H1 (cell line): ENCODE data around the gene CCDC157. TPM values are rescaled to one million over a fixed set of nuclear protein-coding genes. Genes with fewer than 3 reads are reported as not detected.

ENCODE experiments used
- CTCF ChIA-PET: fragments of 300-600 bp; sonication (Branson Sonifier 250); formaldehyde crosslinking; loops from one replicate; lab custom pipeline; 2021; ENCODE audit not compliant: partially characterized antibody; lab: Charles Lee
- POLR2A ChIA-PET: fragments of 300-600 bp; sonication (Branson Sonifier 250); formaldehyde crosslinking; loops from one replicate; lab custom pipeline; 2021; ENCODE audit warnings: inconsistent platforms; ENCODE audit not compliant: partially characterized antibody; lab: Charles Lee
- DNase-seq, 2 experiments: peaks; one replicate each; pipeline versions ENCODE4 v3.0.0 to v3.0.0-alpha.2; 2010 to 2022; ENCODE audit warnings: low spot score in 2 of 2, low read depth in 1 of 2, mixed read lengths in 1 of 2
- FAIRE-seq: peaks from 2 replicates; lab custom pipeline; 2011; peaks lifted over from hg19 to GRCh38; lab: Jason Lieb, UNC
- H2AFZ ChIP-seq: 2 replicates; pipeline ENCODE4 v1.8.1; 2012; ENCODE audit warnings: low read length, inconsistent platforms
- H2AK5ac ChIP-seq: 2 replicates; pipeline ENCODE4 v1.6.1; 2013; ENCODE audit warnings: low read depth, low read length
- H2BK120ac ChIP-seq: replicated peaks from 2 replicates; pipeline ENCODE3; 2013; ENCODE audit warnings: low read depth, low read length, inconsistent platforms
- H2BK12ac ChIP-seq: 2 replicates; pipeline ENCODE4 v1.6.1; 2013; ENCODE audit warnings: low read depth, low read length
- H2BK15ac ChIP-seq: 2 replicates; pipeline ENCODE4 v1.6.1; 2013; ENCODE audit warnings: low read length
- H2BK20ac ChIP-seq: 2 replicates; pipeline ENCODE4 v1.6.1; 2013; ENCODE audit warnings: low read length
- H2BK5ac ChIP-seq: 2 replicates; pipeline ENCODE4 v1.6.1; 2013; ENCODE audit warnings: low read depth, low read length
- H3K14ac ChIP-seq: 2 replicates; pipeline ENCODE4 v1.6.1; 2013; ENCODE audit warnings: inconsistent platforms; ENCODE audit not compliant: insufficient read length
- H3K18ac ChIP-seq: 2 replicates; pipeline ENCODE4 v1.6.1; 2013; ENCODE audit warnings: low read length; ENCODE audit errors: extremely low read depth
- H3K23ac ChIP-seq: 2 replicates; pipeline ENCODE4 v1.6.1; 2013; ENCODE audit warnings: inconsistent platforms; ENCODE audit not compliant: insufficient read length
- H3K23me2 ChIP-seq: 2 replicates; pipeline ENCODE4 v1.6.1; 2013; ENCODE audit warnings: low read depth, low read length
- H3K27ac ChIP-seq: 2 replicates; pipeline ENCODE4 v1.6.1; 2011; ENCODE audit warnings: low read depth, low read length, inconsistent platforms
- H3K27me3 ChIP-seq, 4 experiments: replicated peaks in 1 of 4; 1 replicate in 1 of 4; 2 replicates in 3 of 4; pipeline versions ENCODE4 v1.6.1 to v1.8.1; 2011 to 2013; ENCODE audit warnings: low read length in 3 of 4, mild to moderate bottlenecking in 3 of 4, inconsistent platforms in 2 of 4, mixed read lengths in 2 of 4, moderate library complexity in 1 of 4; ENCODE audit not compliant: control insufficient read depth in 3 of 4, insufficient read depth in 3 of 4; ENCODE audit errors: extremely low read depth in 1 of 4
- H3K36me3 ChIP-seq, 4 experiments: 2 replicates each; pipeline versions ENCODE4 v1.6.1 to v1.8.1; 2011 to 2013; ENCODE audit warnings: mild to moderate bottlenecking in 4 of 4, low read length in 3 of 4, moderate library complexity in 2 of 4, control low read depth in 1 of 4, inconsistent platforms in 1 of 4; ENCODE audit not compliant: insufficient read depth in 4 of 4, control insufficient read depth in 2 of 4
- H3K4ac ChIP-seq: replicated peaks from 2 replicates; pipeline ENCODE3; 2013; ENCODE audit warnings: low read length, low read depth, mixed read lengths, inconsistent platforms; ENCODE audit not compliant: insufficient read length
- H3K4me1 ChIP-seq, 4 experiments: replicated peaks in 1 of 4; 1 replicate in 1 of 4; 2 replicates in 3 of 4; pipeline versions ENCODE4 v1.6.1 to v1.8.1; 2011 to 2013; ENCODE audit warnings: low read length in 3 of 4, inconsistent platforms in 2 of 4, mixed read lengths in 1 of 4; ENCODE audit not compliant: insufficient read depth in 4 of 4, control insufficient read depth in 3 of 4
- H3K4me2 ChIP-seq, 2 experiments: 2 replicates each; pipeline versions ENCODE4 v1.6.1 to v1.8.1; 2011 to 2013; ENCODE audit warnings: low read depth in 2 of 2, low read length in 2 of 2, control low read depth in 1 of 2, inconsistent platforms in 1 of 2, mild to moderate bottlenecking in 1 of 2; ENCODE audit not compliant: insufficient read depth in 1 of 2
- H3K4me3 ChIP-seq, 4 experiments: fragments of 200-600, 300-600 bp in 1 of 4; sonication (generic), shearing (Covaris generic), sonication (Bioruptor Twin) in 1 of 4; 2 replicates each; pipeline versions ENCODE4 v1.5.1 to v1.8.1; 2011 to 2016; ENCODE audit warnings: low read length in 4 of 4, low read depth in 3 of 4, control low read depth in 2 of 4, inconsistent platforms in 2 of 4, mild to moderate bottlenecking in 2 of 4, mixed read lengths in 1 of 4, moderate library complexity in 1 of 4; ENCODE audit not compliant: insufficient read depth in 2 of 4; ENCODE audit errors: extremely low read depth in 1 of 4
- H3K56ac ChIP-seq: replicated peaks from 2 replicates; pipeline ENCODE3; 2013; ENCODE audit warnings: low read depth, mild to moderate bottlenecking, mixed read lengths, low read length, inconsistent platforms; ENCODE audit not compliant: insufficient read length
- H3K79me1 ChIP-seq: 2 replicates; pipeline ENCODE4 v1.6.1; 2013; ENCODE audit warnings: low read depth, low read length, control low read depth
- H3K79me2 ChIP-seq, 2 experiments: 2 replicates each; pipeline versions ENCODE4 v1.6.1 to v1.8.1; 2012 to 2013; ENCODE audit warnings: low read length in 2 of 2, mild to moderate bottlenecking in 2 of 2, inconsistent platforms in 1 of 2; ENCODE audit not compliant: insufficient read depth in 2 of 2, control insufficient read depth in 1 of 2
- H3K9ac ChIP-seq, 4 experiments: replicated peaks in 1 of 4; 1 replicate in 1 of 4; 2 replicates in 3 of 4; pipeline versions ENCODE4 v1.6.1 to v1.8.1; 2011 to 2013; ENCODE audit warnings: low read depth in 3 of 4, low read length in 3 of 4, control low read depth in 2 of 4, mild to moderate bottlenecking in 2 of 4, moderate library complexity in 2 of 4, inconsistent platforms in 1 of 4; ENCODE audit errors: extremely low read depth in 1 of 4
- H3K9me3 ChIP-seq, 2 experiments: 2 replicates each; pipeline versions ENCODE4 v1.6.1 to v1.8.1; 2012 to 2013; ENCODE audit warnings: mild to moderate bottlenecking in 2 of 2, moderate library complexity in 2 of 2, control low read depth in 1 of 2, inconsistent platforms in 1 of 2, low read depth in 1 of 2, low read length in 1 of 2, mixed read lengths in 1 of 2; ENCODE audit not compliant: insufficient read depth in 2 of 2
- H4K20me1 ChIP-seq, 2 experiments: replicated peaks in 1 of 2; 2 replicates each; pipeline versions ENCODE3 to v1.8.1; 2011 to 2013; ENCODE audit warnings: inconsistent platforms in 2 of 2, low read length in 2 of 2, mild to moderate bottlenecking in 1 of 2; ENCODE audit not compliant: insufficient read depth in 2 of 2, control insufficient read depth in 1 of 2
- H4K5ac ChIP-seq: 2 replicates; pipeline ENCODE4 v1.6.1; 2013; ENCODE audit warnings: low read length, low read depth, mixed read lengths, inconsistent platforms; ENCODE audit not compliant: insufficient read length
- H4K8ac ChIP-seq: 2 replicates; pipeline ENCODE4 v1.8.0; 2013; ENCODE audit warnings: mild to moderate bottlenecking, moderate library complexity, low read length, inconsistent platforms; ENCODE audit not compliant: insufficient read depth; ENCODE audit errors: extremely low read depth
- H4K91ac ChIP-seq: replicated peaks from 2 replicates; pipeline ENCODE3; 2013; ENCODE audit warnings: low read length, mixed read lengths, inconsistent platforms; ENCODE audit not compliant: insufficient read length
- CHD1 ChIP-seq: IDR thresholded peaks from 2 replicates; pipeline ENCODE4 v1.6.1; 2012; ENCODE audit warnings: low read depth, low read length, improper control_type of control experiment
- KDM1A ChIP-seq: fragments of 200-600, 300-600 bp; sonication (generic); IDR thresholded peaks from 2 replicates; pipeline ENCODE4 v1.7.1; 2016; ENCODE audit warnings: mild to moderate bottlenecking, low read length, borderline replicate concordance
- SP4 ChIP-seq: IDR thresholded peaks from 2 replicates; pipeline ENCODE4 v1.6.1; 2012; ENCODE audit warnings: low read length, inconsistent platforms
- WGBS, 2 experiments: shearing (Covaris generic) in 1 of 2; methylation state at CpG; one replicate each; pipeline versions ENCODE4 v1.1.6 to v1.1.7; 2013 to 2015; ENCODE audit warnings: low lambda C conversion rate in 2 of 2, mixed read lengths in 2 of 2, inconsistent platforms in 1 of 2, low coverage in 1 of 2, missing lambda C conversion rate in 1 of 2; ENCODE audit not compliant: insufficient replicate concordance in 2 of 2, insufficient coverage in 1 of 2, insufficient read length in 1 of 2; ENCODE audit errors: extremely low coverage in 1 of 2, missing lambda C conversion rate in 1 of 2; 5-methylcytosine and 5-hydroxymethylcytosine counted together
- polyA plus RNA-seq, 7 experiments: library from polyadenylated mRNA; depleted of rRNA in 3 of 7; stranded (reverse) in 5 of 7; unstranded in 2 of 7; fragments of >200 nt in 5 of 7; fragments of 200-250 nt in 2 of 7; gene quantifications; 1 replicate in 5 of 7; 2 replicates in 1 of 7; 4 replicates in 1 of 7; pipeline versions ENCODE4 v1.2.1 to v1.2.3, GENCODE V29; 2011 to 2013; ENCODE audit warnings: missing spikeins in 2 of 7, mixed read lengths in 2 of 7
- total RNA-seq: library from RNA; stranded (reverse); fragmentation: NEBNext Ultra II Directional; extraction: Animal tissue kit (Norgen Biotek cat#: 25700); gene quantifications from 2 replicates; pipeline ENCODE4 v1.2.1, GENCODE V29; 2021
- TF ChIP-seq, protein P1 (sequence below), 3 experiments: IDR thresholded peaks; 1 replicate in 2 of 3; 2 replicates in 1 of 3; pipeline versions ENCODE4 v1.5.1 to v1.6.1; 2011; ENCODE audit warnings: low read length in 3 of 3, mild to moderate bottlenecking in 3 of 3, inconsistent platforms in 2 of 3, low read depth in 1 of 3, moderate library complexity in 1 of 3; ENCODE audit not compliant: insufficient read depth in 1 of 3; ENCODE audit errors: control extremely low read depth in 1 of 3

CCDC157 gene
- total and polyA plus RNA-seq, 2 of the 8 experiments (the other 6 are each of a cell fraction or from before 2014, with no cell fraction given) = 4.1 to 8.4 TPM

DNA sequence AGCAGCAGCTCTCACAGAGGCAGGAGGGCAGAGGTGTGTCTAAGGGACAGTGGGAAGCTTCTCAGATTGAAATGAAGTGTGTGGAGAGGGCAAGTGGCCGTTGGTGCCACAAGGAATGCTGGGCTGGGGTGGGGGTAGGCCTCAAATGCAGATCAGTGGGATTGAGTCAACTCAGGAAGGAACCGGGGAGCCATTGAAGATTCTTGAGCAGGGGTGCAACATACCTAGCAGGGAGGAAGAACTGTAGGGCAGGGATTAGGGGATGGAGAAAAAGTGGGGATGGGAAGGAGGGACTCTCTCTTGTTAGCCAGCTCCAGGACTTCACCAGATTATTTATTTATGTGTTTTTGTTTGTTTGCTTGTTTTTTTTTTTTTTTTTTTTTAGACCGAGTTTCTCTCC, 37.1 kb downstream of the CCDC157 start:
- H3K14ac ChIP-seq = no peak overlapping the region
- H2BK15ac ChIP-seq = no peak overlapping the region
- H3K79me1 ChIP-seq = no peaks in the 10 kb centered on the region
- H2BK20ac ChIP-seq = no peak overlapping the region
- H2AFZ ChIP-seq = no peak overlapping the region
- peaks cover 0 to 5% of the 10 kb centered on the region in 2 experiments for H4K20me1 ChIP-seq
- peaks cover 2 to 16% (median 9%) of the 10 kb centered on the region in 4 experiments for H3K4me1 ChIP-seq
- CTCF ChIA-PET = interaction anchor here (1.4 to 12.0 kb wide), 2 partner anchors 13 to 33 kb away, joined by 3 to 164 read pairs; partner anchors contain the start of gene MTFP1
- no peak overlapping the region for H3K27ac ChIP-seq
- peaks cover 9% of the 10 kb centered on the region in 2 experiments for H3K9me3 ChIP-seq
- H2AK5ac ChIP-seq = no peak overlapping the region
- no peak overlapping the region for H3K4me2 ChIP-seq
- no peaks in the 10 kb centered on the region for H3K36me3 ChIP-seq
- H2BK5ac ChIP-seq = no peak overlapping the region
- POLR2A ChIA-PET = interaction anchor here (1.3 kb wide), 2 partner anchors 8 to 14 kb away, joined by 3 to 4 read pairs; no protein-coding TSS in a partner anchor
- H4K8ac ChIP-seq = no peak overlapping the region
- H3K23me2 ChIP-seq = peaks cover 8% of the 10 kb centered on the region; the same call in 1 of the 2 replicates
- H3K4ac ChIP-seq = no peak overlapping the region
- TF ChIP-seq SP4 (no peak), CHD1 (no peak), KDM1A (peak; percentile 83; the same call in 1 of the 2 replicates)
- TF ChIP-seq, protein P1, sequence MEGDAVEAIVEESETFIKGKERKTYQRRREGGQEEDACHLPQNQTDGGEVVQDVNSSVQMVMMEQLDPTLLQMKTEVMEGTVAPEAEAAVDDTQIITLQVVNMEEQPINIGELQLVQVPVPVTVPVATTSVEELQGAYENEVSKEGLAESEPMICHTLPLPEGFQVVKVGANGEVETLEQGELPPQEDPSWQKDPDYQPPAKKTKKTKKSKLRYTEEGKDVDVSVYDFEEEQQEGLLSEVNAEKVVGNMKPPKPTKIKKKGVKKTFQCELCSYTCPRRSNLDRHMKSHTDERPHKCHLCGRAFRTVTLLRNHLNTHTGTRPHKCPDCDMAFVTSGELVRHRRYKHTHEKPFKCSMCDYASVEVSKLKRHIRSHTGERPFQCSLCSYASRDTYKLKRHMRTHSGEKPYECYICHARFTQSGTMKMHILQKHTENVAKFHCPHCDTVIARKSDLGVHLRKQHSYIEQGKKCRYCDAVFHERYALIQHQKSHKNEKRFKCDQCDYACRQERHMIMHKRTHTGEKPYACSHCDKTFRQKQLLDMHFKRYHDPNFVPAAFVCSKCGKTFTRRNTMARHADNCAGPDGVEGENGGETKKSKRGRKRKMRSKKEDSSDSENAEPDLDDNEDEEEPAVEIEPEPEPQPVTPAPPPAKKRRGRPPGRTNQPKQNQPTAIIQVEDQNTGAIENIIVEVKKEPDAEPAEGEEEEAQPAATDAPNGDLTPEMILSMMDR (IDR thresholded peaks at IDR 0.05; ENCODE audit: control extremely low read depth in 1 of 3, insufficient read depth in 1 of 3, low read depth in 1 of 3, low read length in 3 of 3) = no peak
- H3K56ac ChIP-seq = no peak overlapping the region
- no peak overlapping the region for H4K5ac ChIP-seq
- H3K4me3 ChIP-seq = no peak overlapping the region
- FAIRE-seq (no peak), DNase-seq (no peak)
- H2BK120ac ChIP-seq = no peak overlapping the region
- no peak overlapping the region for H4K91ac ChIP-seq
- H2BK12ac ChIP-seq = no peak overlapping the region
- 93% methylated on average over 3 of the region's 3 CpGs; no CpG with 5 or more reads in 1 of the 2 experiments for WGBS, 2 experiments
- peaks cover 2 to 14% (median 8%) of the 10 kb centered on the region in 4 experiments; a peak in 6 of 7 replicates for H3K27me3 ChIP-seq
- H3K23ac ChIP-seq = no peak overlapping the region
- H3K79me2 ChIP-seq = no peaks in the 10 kb centered on the region
- no peak overlapping the region for H3K9ac ChIP-seq
- H3K18ac ChIP-seq = no peak overlapping the region
